K562 (cell line): ENCODE results near the gene PLEK2. TPM values are rescaled to one million over a fixed set of nuclear protein-coding genes. Genes with fewer than 3 reads are reported as not detected.

Experiments
- ATF1 ChIP-seq, 2 experiments: fragments of 450-650 bp in 1 of 2; IDR thresholded peaks; 2 replicates each; pipeline ENCODE4 v1.6.1; 2016; ENCODE audit warnings: missing compliant biosample characterization in 1 of 2, missing genetic modification characterization in 1 of 2
- BHLHE40 ChIP-seq: IDR thresholded peaks from 2 replicates; pipeline ENCODE4 v1.6.1; 2011; ENCODE audit warnings: low read length, improper control_type of control experiment
- CBFA2T2 ChIP-seq: fragments of 450-650 bp; conservative IDR thresholded peaks from 2 replicates; pipeline ENCODE4 v1.6.1; 2017; ENCODE audit warnings: mild to moderate bottlenecking
- CBFA2T3 ChIP-seq: fragments of 450-650 bp; IDR thresholded peaks from 2 replicates; pipeline ENCODE4 v1.6.1; 2017
- DPF2 ChIP-seq: fragments of 450-650 bp; IDR thresholded peaks from 2 replicates; pipeline ENCODE4 v1.6.1; 2016
- EP300 ChIP-seq: IDR thresholded peaks from 2 replicates; pipeline ENCODE4 v1.6.1; 2012; ENCODE audit warnings: low read length, improper control_type of control experiment
- FOXJ2 ChIP-seq: fragments of 200-800 bp; sonication (Bioruptor generic); IDR thresholded peaks from 2 replicates; pipeline ENCODE4 v1.6.1; 2016; ENCODE audit warnings: missing genetic modification characterization, missing compliant biosample characterization
- L3MBTL2 ChIP-seq: fragments of 450-650 bp; IDR thresholded peaks from 2 replicates; pipeline ENCODE4 v1.6.1; 2016; ENCODE audit warnings: mild to moderate bottlenecking, moderate library complexity
- MYC ChIP-seq, 2 experiments: fragments of 250-450 bp in 1 of 2; sonication (Bioruptor Pico) in 1 of 2; IDR thresholded peaks; 2 replicates each; pipeline versions ENCODE4 v1.5.1 to v1.6.1; 2012 to 2021; ENCODE audit warnings: low read depth in 2 of 2, borderline replicate concordance in 1 of 2, improper control_type of control experiment in 1 of 2, low read length in 1 of 2, mild to moderate bottlenecking in 1 of 2, moderate library complexity in 1 of 2
- NFATC3 ChIP-seq: fragments of 450-650 bp; IDR thresholded peaks from 2 replicates; pipeline ENCODE4 v1.6.1; 2017; ENCODE audit warnings: mild to moderate bottlenecking
- PCBP1 ChIP-seq: fragments of 200-400 bp; formaldehyde crosslinking; IDR thresholded peaks from 2 replicates; pipeline ENCODE4 v1.6.1; 2018; ENCODE audit warnings: mild to moderate bottlenecking, low read depth, low read length; ENCODE audit not compliant: poor library complexity, severe bottlenecking
- SMARCE1 ChIP-seq: fragments of 450-650 bp; IDR thresholded peaks from 2 replicates; pipeline ENCODE4 v1.7.1; 2016; ENCODE audit warnings: mild to moderate bottlenecking
- TEAD4 ChIP-seq, 2 experiments: sonication (generic) in 1 of 2; formaldehyde crosslinking in 1 of 2; IDR thresholded peaks; 2 replicates each; pipeline versions ENCODE4 v1.6.1 to v1.8.0; 2012 to 2022; ENCODE audit warnings: borderline replicate concordance in 1 of 2, inconsistent platforms in 1 of 2, low read length in 1 of 2, mild to moderate bottlenecking in 1 of 2, missing genetic modification reagents in 1 of 2
- XRCC5 ChIP-seq: fragments of 200-400 bp; formaldehyde crosslinking; IDR thresholded peaks from 2 replicates; pipeline ENCODE4 v1.6.1; 2017; ENCODE audit warnings: low read depth, mild to moderate bottlenecking, low read length
- polyA plus RNA-seq, 8 experiments: library from polyadenylated mRNA; depleted of rRNA in 4 of 8; stranded (reverse) in 5 of 8; unstranded in 3 of 8; fragments of >200 nt; fragmentation: Nextera tagmentation in 2 of 8; fragmentation: Illumina TruSeq in 1 of 8; extraction: Ambion mirVana in 2 of 8; extraction: Trizol in 1 of 8; gene quantifications; 2 replicates each; pipeline versions ENCODE4 v1.2.1 to v1.2.3, GENCODE V29; 2011 to 2014; ENCODE audit warnings: inconsistent platforms in 1 of 8, missing spikeins in 1 of 8
- total RNA-seq, 7 experiments: library from RNA; depleted of rRNA in 6 of 7; stranded (reverse); fragments of >200 nt in 6 of 7; fragmentation: Illumina TruSeq in 2 of 7; extraction: Trizol in 2 of 7; gene quantifications; 2 replicates each; pipeline versions ENCODE4 v1.2.1 to v1.2.3, GENCODE V29; 2011 to 2021; ENCODE audit warnings: low replicate concordance in 1 of 7
- TF ChIP-seq, protein P1 (sequence below): fragments of 150-350 bp; IDR thresholded peaks from 2 replicates; pipeline ENCODE4 v1.6.1; 2014; ENCODE audit warnings: low read depth, mild to moderate bottlenecking, low read length, borderline replicate concordance
- TF ChIP-seq, protein P2 (sequence below): fragments of 450-650 bp; IDR thresholded peaks from 2 replicates; pipeline ENCODE4 v1.6.1; 2018; ENCODE audit warnings: mild to moderate bottlenecking, low read depth; ENCODE audit not compliant: partially characterized antibody
- TF ChIP-seq, protein P3 (sequence below): fragments of 450-650 bp; IDR thresholded peaks from 2 replicates; pipeline ENCODE4 v1.6.1; 2018; ENCODE audit not compliant: partially characterized antibody
- TF ChIP-seq, protein P4 (sequence below): fragments of 450-650 bp; IDR thresholded peaks from 2 replicates; pipeline ENCODE4 v1.6.1; 2017; ENCODE audit warnings: mild to moderate bottlenecking, moderate library complexity

PLEK2 gene
- total and polyA plus RNA-seq, 9 of the 15 experiments (the other 6 are each of a cell fraction or from before 2014, with no cell fraction given) = not detected

DNA sequence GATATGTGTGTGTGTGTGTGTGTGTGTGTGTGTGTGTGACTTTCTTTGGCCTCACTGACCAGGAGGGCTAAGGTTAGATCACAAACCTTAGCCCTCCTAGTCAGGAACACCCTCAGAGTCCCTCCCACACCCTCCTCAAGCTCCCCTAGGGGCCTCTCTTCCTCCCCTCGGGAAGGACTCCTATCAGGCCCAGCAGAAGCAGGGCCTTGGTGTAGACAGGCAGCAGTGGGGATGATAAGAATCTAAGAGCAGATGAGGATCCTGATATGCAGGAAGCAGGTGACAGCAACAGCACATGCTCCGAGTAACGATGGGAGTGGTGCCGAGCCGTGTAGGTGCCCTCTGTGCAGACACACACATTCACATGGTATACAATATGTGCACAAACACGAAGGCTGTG, 20.7 kb downstream of the PLEK2 start (continued):
- 0 out of 2 replicates have a peak, but pooled peaks have one; percentile 13 for TF ChIP-seq MYC (IDR thresholded peaks at IDR 0.05; ENCODE audit: low read depth, low read length)
- no peak for TF ChIP-seq MYC (CRISPR knock-in tag; IDR thresholded peaks at IDR 0.05; ENCODE audit: borderline replicate concordance, low read depth)
- peak; percentile 60; the same call in 1 of the 2 replicates for TF ChIP-seq L3MBTL2
- peak; percentile 80 for TF ChIP-seq CBFA2T3
- TF ChIP-seq BHLHE40 = 0 out of 2 replicates have a peak, but pooled peaks have one; percentile 30
- TF ChIP-seq PCBP1 = no peak
- TF ChIP-seq XRCC5 = no peak
- 0 out of 2 replicates have a peak, but pooled peaks have one; percentile 25 for TF ChIP-seq FOXJ2 (tag)
- 0 out of 2 replicates have a peak, but pooled peaks have one; percentile 37 for TF ChIP-seq EP300
- TF ChIP-seq, protein P1, sequence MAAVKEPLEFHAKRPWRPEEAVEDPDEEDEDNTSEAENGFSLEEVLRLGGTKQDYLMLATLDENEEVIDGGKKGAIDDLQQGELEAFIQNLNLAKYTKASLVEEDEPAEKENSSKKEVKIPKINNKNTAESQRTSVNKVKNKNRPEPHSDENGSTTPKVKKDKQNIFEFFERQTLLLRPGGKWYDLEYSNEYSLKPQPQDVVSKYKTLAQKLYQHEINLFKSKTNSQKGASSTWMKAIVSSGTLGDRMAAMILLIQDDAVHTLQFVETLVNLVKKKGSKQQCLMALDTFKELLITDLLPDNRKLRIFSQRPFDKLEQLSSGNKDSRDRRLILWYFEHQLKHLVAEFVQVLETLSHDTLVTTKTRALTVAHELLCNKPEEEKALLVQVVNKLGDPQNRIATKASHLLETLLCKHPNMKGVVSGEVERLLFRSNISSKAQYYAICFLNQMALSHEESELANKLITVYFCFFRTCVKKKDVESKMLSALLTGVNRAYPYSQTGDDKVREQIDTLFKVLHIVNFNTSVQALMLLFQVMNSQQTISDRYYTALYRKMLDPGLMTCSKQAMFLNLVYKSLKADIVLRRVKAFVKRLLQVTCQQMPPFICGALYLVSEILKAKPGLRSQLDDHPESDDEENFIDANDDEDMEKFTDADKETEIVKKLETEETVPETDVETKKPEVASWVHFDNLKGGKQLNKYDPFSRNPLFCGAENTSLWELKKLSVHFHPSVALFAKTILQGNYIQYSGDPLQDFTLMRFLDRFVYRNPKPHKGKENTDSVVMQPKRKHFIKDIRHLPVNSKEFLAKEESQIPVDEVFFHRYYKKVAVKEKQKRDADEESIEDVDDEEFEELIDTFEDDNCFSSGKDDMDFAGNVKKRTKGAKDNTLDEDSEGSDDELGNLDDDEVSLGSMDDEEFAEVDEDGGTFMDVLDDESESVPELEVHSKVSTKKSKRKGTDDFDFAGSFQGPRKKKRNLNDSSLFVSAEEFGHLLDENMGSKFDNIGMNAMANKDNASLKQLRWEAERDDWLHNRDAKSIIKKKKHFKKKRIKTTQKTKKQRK = no peak
- TF ChIP-seq DPF2 = peak; percentile 55
- TF ChIP-seq CBFA2T2 = peak; percentile 60
- no peak for TF ChIP-seq ATF1 (CRISPR knock-in tag; IDR thresholded peaks at IDR 0.05)
- 0 out of 2 replicates have a peak, but pooled peaks have one; percentile 9 for TF ChIP-seq ATF1 (tag; IDR thresholded peaks at IDR 0.05)
- TF ChIP-seq NFATC3 = no peak
- peak; percentile 68 for TF ChIP-seq TEAD4 (IDR thresholded peaks at IDR 0.05; ENCODE audit: low read length)
- no peak for TF ChIP-seq TEAD4 (CRISPR knock-in tag; IDR thresholded peaks at IDR 0.05; ENCODE audit: borderline replicate concordance)
- TF ChIP-seq, protein P2, sequence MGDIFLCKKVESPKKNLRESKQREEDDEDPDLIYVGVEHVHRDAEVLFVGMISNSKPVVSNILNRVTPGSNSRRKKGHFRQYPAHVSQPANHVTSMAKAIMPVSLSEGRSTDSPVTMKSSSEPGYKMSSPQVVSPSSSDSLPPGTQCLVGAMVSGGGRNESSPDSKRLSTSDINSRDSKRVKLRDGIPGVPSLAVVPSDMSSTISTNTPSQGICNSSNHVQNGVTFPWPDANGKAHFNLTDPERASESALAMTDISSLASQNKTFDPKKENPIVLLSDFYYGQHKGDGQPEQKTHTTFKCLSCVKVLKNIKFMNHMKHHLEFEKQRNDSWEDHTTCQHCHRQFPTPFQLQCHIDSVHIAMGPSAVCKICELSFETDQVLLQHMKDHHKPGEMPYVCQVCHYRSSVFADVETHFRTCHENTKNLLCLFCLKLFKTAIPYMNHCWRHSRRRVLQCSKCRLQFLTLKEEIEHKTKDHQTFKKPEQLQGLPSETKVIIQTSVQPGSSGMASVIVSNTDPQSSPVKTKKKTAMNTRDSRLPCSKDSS = no peak
- TF ChIP-seq, protein P3, sequence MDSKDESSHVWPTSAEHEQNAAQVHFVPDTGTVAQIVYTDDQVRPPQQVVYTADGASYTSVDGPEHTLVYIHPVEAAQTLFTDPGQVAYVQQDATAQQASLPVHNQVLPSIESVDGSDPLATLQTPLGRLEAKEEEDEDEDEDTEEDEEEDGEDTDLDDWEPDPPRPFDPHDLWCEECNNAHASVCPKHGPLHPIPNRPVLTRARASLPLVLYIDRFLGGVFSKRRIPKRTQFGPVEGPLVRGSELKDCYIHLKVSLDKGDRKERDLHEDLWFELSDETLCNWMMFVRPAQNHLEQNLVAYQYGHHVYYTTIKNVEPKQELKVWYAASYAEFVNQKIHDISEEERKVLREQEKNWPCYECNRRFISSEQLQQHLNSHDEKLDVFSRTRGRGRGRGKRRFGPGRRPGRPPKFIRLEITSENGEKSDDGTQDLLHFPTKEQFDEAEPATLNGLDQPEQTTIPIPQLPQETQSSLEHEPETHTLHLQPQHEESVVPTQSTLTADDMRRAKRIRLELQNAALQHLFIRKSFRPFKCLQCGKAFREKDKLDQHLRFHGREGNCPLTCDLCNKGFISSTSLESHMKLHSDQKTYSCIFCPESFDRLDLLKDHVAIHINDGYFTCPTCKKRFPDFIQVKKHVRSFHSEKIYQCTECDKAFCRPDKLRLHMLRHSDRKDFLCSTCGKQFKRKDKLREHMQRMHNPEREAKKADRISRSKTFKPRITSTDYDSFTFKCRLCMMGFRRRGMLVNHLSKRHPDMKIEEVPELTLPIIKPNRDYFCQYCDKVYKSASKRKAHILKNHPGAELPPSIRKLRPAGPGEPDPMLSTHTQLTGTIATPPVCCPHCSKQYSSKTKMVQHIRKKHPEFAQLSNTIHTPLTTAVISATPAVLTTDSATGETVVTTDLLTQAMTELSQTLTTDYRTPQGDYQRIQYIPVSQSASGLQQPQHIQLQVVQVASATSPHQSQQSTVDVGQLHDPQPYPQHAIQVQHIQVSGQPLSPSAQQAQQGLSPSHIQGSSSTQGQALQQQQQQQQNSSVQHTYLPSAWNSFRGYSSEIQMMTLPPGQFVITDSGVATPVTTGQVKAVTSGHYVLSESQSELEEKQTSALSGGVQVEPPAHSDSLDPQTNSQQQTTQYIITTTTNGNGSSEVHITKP = no peak
- TF ChIP-seq, protein P4, sequence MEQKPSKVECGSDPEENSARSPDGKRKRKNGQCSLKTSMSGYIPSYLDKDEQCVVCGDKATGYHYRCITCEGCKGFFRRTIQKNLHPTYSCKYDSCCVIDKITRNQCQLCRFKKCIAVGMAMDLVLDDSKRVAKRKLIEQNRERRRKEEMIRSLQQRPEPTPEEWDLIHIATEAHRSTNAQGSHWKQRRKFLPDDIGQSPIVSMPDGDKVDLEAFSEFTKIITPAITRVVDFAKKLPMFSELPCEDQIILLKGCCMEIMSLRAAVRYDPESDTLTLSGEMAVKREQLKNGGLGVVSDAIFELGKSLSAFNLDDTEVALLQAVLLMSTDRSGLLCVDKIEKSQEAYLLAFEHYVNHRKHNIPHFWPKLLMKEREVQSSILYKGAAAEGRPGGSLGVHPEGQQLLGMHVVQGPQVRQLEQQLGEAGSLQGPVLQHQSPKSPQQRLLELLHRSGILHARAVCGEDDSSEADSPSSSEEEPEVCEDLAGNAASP = no peak
- TF ChIP-seq SMARCE1 = peak; percentile 59; the same call in 1 of the 2 replicates
